DMS53 (cell line): ENCODE data around the gene TMEM26.

Source experiments
- DNase-seq: peaks from one replicate; lab custom pipeline; 2025; lab: John Stamatoyannopoulos, UW

Gene TMEM26

GRCh38 chr10:61452655-61453641, at the start of gene TMEM26:
TMEM26 (minus strand) TSS chr10:61453381; CDS start chr10:61453081, 300 bp downstream.
- peak; percentile 58 for DNase-seq

GRCh38 chr10:61500460-61500859, 47.3 kb upstream of the TMEM26 start:
- no peak for DNase-seq

GRCh38 chr10:61492364-61492995, 39.3 kb upstream of the TMEM26 start:
- DNase-seq = no peak

- no peak for DNase-seq
These were observed 34.3 kb upstream of the TMEM26 start for GRCh38 chr10:61487506-61487905.

GRCh38 chr10:61486738-61487396, 33.7 kb upstream of the TMEM26 start:
- DNase-seq = peak; percentile 5

- DNase-seq = no peak
These were observed 33.1 kb upstream of the TMEM26 start for GRCh38 chr10:61486251-61486650.

- no peak for DNase-seq
These were observed 28.4 kb upstream of the TMEM26 start for GRCh38 chr10:61481597-61481996.

- no peak for DNase-seq
These were observed 27.0 kb upstream of the TMEM26 start for GRCh38 chr10:61480208-61480607.

GRCh38 chr10:61478621-61479312, 25.6 kb upstream of the TMEM26 start:
- DNase-seq = peak; percentile 12

- peak; percentile 51 for DNase-seq
These were observed 24.3 kb upstream of the TMEM26 start for GRCh38 chr10:61477451-61477850.

- no peak for DNase-seq
These were observed 23.3 kb upstream of the TMEM26 start for GRCh38 chr10:61476529-61476928.

GRCh38 chr10:61475449-61475873, 22.3 kb upstream of the TMEM26 start:
- DNase-seq = peak; percentile 6

GRCh38 chr10:61472090-61472674, 19.0 kb upstream of the TMEM26 start:
- DNase-seq = no peak

- no peak for DNase-seq
These were observed 18.3 kb upstream of the TMEM26 start for GRCh38 chr10:61471491-61471890.

GRCh38 chr10:61470740-61471139, 17.6 kb upstream of the TMEM26 start:
- DNase-seq = no peak

- DNase-seq = peak; percentile 11
These were observed 12.9 kb upstream of the TMEM26 start for GRCh38 chr10:61465901-61466632.

GRCh38 chr10:61465171-61465496, 12.0 kb upstream of the TMEM26 start:
- DNase-seq = peak; percentile 8

GRCh38 chr10:61464461-61465170, 11.4 kb upstream of the TMEM26 start:
- no peak for DNase-seq

- no peak for DNase-seq
These were observed 10.1 kb upstream of the TMEM26 start for GRCh38 chr10:61463035-61463909.
